GM23338 (cell line): ENCODE data around the gene FZD2. TPM values are rescaled to one million over a fixed set of nuclear protein-coding genes. Genes with fewer than 3 reads are reported as not detected.

Experiments
- ATAC-seq: fragments of 200-7000 bp; cut with Tn5 transposase; 3 replicates; pipeline ENCODE4 v1.9.1; 2020
- DNase-seq: peaks from one replicate; pipeline ENCODE4 v3.0.0-alpha.2; 2015; ENCODE audit warnings: low spot score
- H2AFZ ChIP-seq: fragments of 200-600 bp; sonication (generic); 2 replicates; pipeline ENCODE4 v1.8.0; 2016; ENCODE audit warnings: antibody characterized with exemption, mild to moderate bottlenecking, moderate library complexity
- H3F3A ChIP-seq: fragments of 200-600 bp; sonication (generic); replicated peaks from 2 replicates; pipeline ENCODE4 v1.8.0; 2017; ENCODE audit warnings: antibody characterized with exemption, mixed run types, low read depth
- H3K27ac ChIP-seq: fragments of 200-600 bp; sonication (generic); 2 replicates; pipeline ENCODE4 v1.6.1; 2016; ENCODE audit warnings: low read depth
- H3K27me3 ChIP-seq: fragments of 200-600 bp; sonication (generic); 2 replicates; pipeline ENCODE4 v1.8.0; 2016; ENCODE audit warnings: mild to moderate bottlenecking, mixed run types, moderate library complexity; ENCODE audit not compliant: insufficient read depth
- H3K36me3 ChIP-seq: fragments of 200-600 bp; sonication (generic); 2 replicates; pipeline ENCODE4 v1.8.0; 2016; ENCODE audit warnings: mild to moderate bottlenecking; ENCODE audit not compliant: insufficient read depth
- H3K4me1 ChIP-seq: fragments of 200-600 bp; sonication (generic); 2 replicates; pipeline ENCODE4 v1.8.0; 2016; ENCODE audit warnings: mild to moderate bottlenecking, moderate library complexity; ENCODE audit not compliant: insufficient read depth
- H3K4me2 ChIP-seq: fragments of 200-600 bp; sonication (generic); 2 replicates; pipeline ENCODE4 v1.7.1; 2017; ENCODE audit warnings: mixed run types
- H3K4me3 ChIP-seq: fragments of 200-600 bp; sonication (generic); 2 replicates; pipeline ENCODE4 v1.6.1; 2016; ENCODE audit warnings: mixed run types
- H3K79me2 ChIP-seq: fragments of 200-600 bp; sonication (generic); replicated peaks from 2 replicates; pipeline ENCODE4 v1.8.0; 2017; ENCODE audit warnings: mild to moderate bottlenecking; ENCODE audit not compliant: insufficient read depth
- H3K9me2 ChIP-seq: fragments of 200-600 bp; sonication (generic); 2 replicates; pipeline ENCODE4 v1.8.0; 2017; ENCODE audit not compliant: insufficient read depth
- H4K20me1 ChIP-seq: fragments of 200-600 bp; sonication (generic); replicated peaks from 2 replicates; pipeline ENCODE4 v1.8.0; 2017; ENCODE audit warnings: mild to moderate bottlenecking; ENCODE audit not compliant: insufficient read depth
- H3K27ac Mint-ChIP-seq: 2 replicates; pipeline ENCODE4 v1.8.0; 2020; ENCODE audit warnings: inconsistent platforms, mild to moderate bottlenecking, moderate library complexity, mixed read lengths
- H3K27me3 Mint-ChIP-seq: 3 replicates; pipeline ENCODE4 v1.8.0; 2022; ENCODE audit warnings: low read depth, mild to moderate bottlenecking, moderate library complexity, mixed read lengths, inconsistent platforms; ENCODE audit not compliant: insufficient read depth, poor library complexity
- H3K36me3 Mint-ChIP-seq: 3 replicates; pipeline ENCODE4 v1.8.0; 2021; ENCODE audit warnings: low read depth, mild to moderate bottlenecking, inconsistent platforms, moderate library complexity, mixed read lengths
- H3K4me1 Mint-ChIP-seq: 3 replicates; pipeline ENCODE4 v1.8.0; 2020; ENCODE audit warnings: mild to moderate bottlenecking, inconsistent platforms, mixed read lengths
- H3K4me3 Mint-ChIP-seq: 3 replicates; pipeline ENCODE4 v1.8.0; 2021; ENCODE audit warnings: moderate library complexity, mild to moderate bottlenecking, inconsistent platforms, mixed read lengths
- H3K9me3 Mint-ChIP-seq: 3 replicates; pipeline ENCODE4 v1.8.0; 2020; ENCODE audit warnings: moderate library complexity, mild to moderate bottlenecking, inconsistent platforms, mixed read lengths
- CTCF ChIP-seq, 2 experiments: fragments of 200-600 bp in 1 of 2; sonication (generic) in 1 of 2; conservative IDR thresholded peaks; 2 replicates each; pipeline versions ENCODE4 v1.5.1 to v1.6.1; 2016 to 2017; ENCODE audit warnings: antibody characterized with exemption in 2 of 2, low read depth in 2 of 2, mild to moderate bottlenecking in 2 of 2, moderate library complexity in 1 of 2
- REST ChIP-seq: IDR thresholded peaks from one replicate; pipeline ENCODE4 v1.6.1; 2018; ENCODE audit warnings: antibody characterized with exemption; ENCODE audit not compliant: unreplicated experiment
- ZNF114 ChIP-seq: fragments of 250-450 bp; sonication (Bioruptor Pico); IDR thresholded peaks from 2 replicates; pipeline ENCODE4 v1.5.0; 2020; ENCODE audit warnings: mild to moderate bottlenecking, moderate library complexity
- ZNF462 ChIP-seq: fragments of 250-450 bp; sonication (Bioruptor Pico); IDR thresholded peaks from 2 replicates; pipeline ENCODE4 v1.5.0; 2020; ENCODE audit warnings: mild to moderate bottlenecking, moderate library complexity
- polyA plus RNA-seq: library from polyadenylated mRNA; unstranded; fragments of >200 nt; fragmentation: Nextera tagmentation; extraction: Ambion mirVana; gene quantifications from 2 replicates; pipeline ENCODE4 v1.2.1, GENCODE V29; 2016
- total RNA-seq: library from RNA; depleted of rRNA; stranded (reverse); fragments of >200 nt; shearing (Covaris generic); gene quantifications from 2 replicates; pipeline ENCODE4 v1.2.3, GENCODE V29; 2014

Gene FZD2
- total and polyA plus RNA-seq, 2 experiments from 2014 or later, result 6.2 to 7.6 TPM

DNA sequence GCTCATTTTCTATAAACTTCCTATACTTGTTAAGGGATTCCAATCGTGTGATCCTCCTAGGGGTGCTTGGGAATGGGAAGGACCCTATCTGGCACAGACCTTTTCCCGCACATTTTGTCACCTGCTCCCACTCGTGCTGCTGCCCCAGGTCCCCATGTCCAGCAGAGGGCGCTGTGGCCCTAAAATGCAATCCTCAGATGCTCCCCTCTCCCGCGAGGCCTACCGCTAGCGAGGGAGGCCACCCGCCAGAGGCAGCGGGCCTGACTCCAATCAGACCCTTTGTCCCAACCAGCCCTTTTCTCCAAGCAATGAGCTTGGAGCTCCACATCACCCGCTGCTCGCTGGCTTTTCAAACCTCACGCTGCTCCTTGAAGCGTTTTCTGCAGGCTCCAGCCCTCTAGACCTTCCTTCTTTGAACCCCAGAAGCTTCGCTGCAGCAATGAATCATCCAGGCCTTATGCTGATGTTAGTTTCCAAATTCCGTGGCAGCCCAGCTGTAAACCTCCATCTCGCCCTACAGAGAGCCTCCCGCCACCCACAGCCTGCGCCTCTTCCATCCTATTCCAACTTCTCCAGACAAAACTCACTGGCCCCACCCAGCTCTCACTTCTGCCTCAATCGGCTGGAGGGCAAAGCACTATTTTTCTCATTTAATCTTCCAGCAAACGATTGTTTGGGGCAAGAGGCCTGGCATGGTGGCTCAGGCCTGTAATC lies 23.6 kb upstream of the FZD2 start:
- ATAC-seq, result peak; percentile 96
- H3K4me1 Mint-ChIP-seq, result peaks cover 28% of the 10 kb centered on the region
- H3K9me3 Mint-ChIP-seq, result peaks cover 10% of the 10 kb centered on the region; the same call in 2 of the 3 replicates
- peaks cover 35% of the 10 kb centered on the region for H3K27me3 Mint-ChIP-seq
- Histone ChIP-seq H3K27ac (no peak overlapping the region), H3F3A (peaks cover 7% of the 10 kb centered on the region; the same call in 1 of the 2 replicates), H3K36me3 (no peaks in the 10 kb centered on the region), H3K9me2 (no peaks in the 10 kb centered on the region), H3K4me1 (peaks cover 21% of the 10 kb centered on the region; the same call in 1 of the 2 replicates), H3K4me3 (no peak overlapping the region), H3K79me2 (no peaks in the 10 kb centered on the region), H3K4me2 (peak overlapping the region; percentile 60), H4K20me1 (no peaks in the 10 kb centered on the region), H2AFZ (peak overlapping the region; percentile 77), H3K27me3 (peaks cover 50% of the 10 kb centered on the region)
- peak; percentile 97 for DNase-seq
- no peak overlapping the region for H3K27ac Mint-ChIP-seq
- H3K4me3 Mint-ChIP-seq, result peak overlapping the region; percentile 2; the same call in 1 of the 3 replicates
- peak; percentile 93 to 100 for TF ChIP-seq CTCF (conservative IDR thresholded peaks at IDR 0.05; ENCODE audit: low read depth in 2 of 2)
- TF ChIP-seq REST, result no peak
- no peak for TF ChIP-seq ZNF114 (CRISPR knock-in tag)
- TF ChIP-seq ZNF462, result peak; percentile 71; the same call in 1 of the 2 replicates
- H3K36me3 Mint-ChIP-seq, result peaks cover 9% of the 10 kb centered on the region; the same call in 2 of the 3 replicates
